ENCODE results near the gene LTC4S. TPM values are rescaled to one million over a fixed set of nuclear protein-coding genes. Genes with fewer than 3 reads are reported as not detected.

LTC4S gene
- total RNA-seq, 1 donor from 2014 or later: 10.9 TPM

GRCh38 chr5:179792612-179793467 lies 946 bp upstream of the LTC4S start:
- H3K27ac ChIP-seq (replicated peaks): peak overlapping the region; percentile 88
- H3K36me3 ChIP-seq: peaks cover 7% of the 10 kb centered on the region
- peak; percentile 51 for DNase-seq
- peaks cover 63% of the 10 kb centered on the region for H3K4me1 ChIP-seq
- H3K9me3 ChIP-seq (replicated peaks): no peaks in the 10 kb centered on the region
- no peak for TF ChIP-seq CTCF (IDR thresholded peaks at IDR 0.05; ENCODE audit: borderline replicate concordance)
- H3K27me3 ChIP-seq (ENCODE audit: low read depth): no peaks in the 10 kb centered on the region
- intact Hi-C loops (cut with micrococcal nuclease): no loop called here
- peak overlapping the region; percentile 80 for H3K4me3 ChIP-seq

- no peak for DNase-seq
- H3K27me3 ChIP-seq (ENCODE audit: low read depth): no peaks in the 10 kb centered on the region
- peak overlapping the region; percentile 88 for H3K27ac ChIP-seq (replicated peaks)
- H3K4me1 ChIP-seq: peaks cover 63% of the 10 kb centered on the region
- no peaks in the 10 kb centered on the region for H3K9me3 ChIP-seq (replicated peaks)
- intact Hi-C loops (cut with micrococcal nuclease): no loop called here
- peaks cover 21% of the 10 kb centered on the region for H3K36me3 ChIP-seq
- peak overlapping the region; percentile 80 for H3K4me3 ChIP-seq
- TF ChIP-seq CTCF (IDR thresholded peaks at IDR 0.05; ENCODE audit: borderline replicate concordance): no peak
Observed at GRCh38 chr5:179794171-179794570, 385 bp downstream of the LTC4S start.

GRCh38 chr5:179794575-179794974 lies 789 bp downstream of the LTC4S start:
- Histone ChIP-seq H3K27me3 (ENCODE audit: low read depth) (no peaks in the 10 kb centered on the region), H3K4me3 (peak overlapping the region; percentile 80), H3K27ac (replicated peaks) (peak overlapping the region; percentile 88), H3K4me1 (peaks cover 63% of the 10 kb centered on the region), H3K9me3 (replicated peaks) (no peaks in the 10 kb centered on the region), H3K36me3 (peaks cover 25% of the 10 kb centered on the region)
- TF ChIP-seq CTCF (IDR thresholded peaks at IDR 0.05; ENCODE audit: borderline replicate concordance): no peak
- intact Hi-C loops (cut with micrococcal nuclease): no loop called here
- DNase-seq: no peak

- Histone ChIP-seq H3K4me1 (peaks cover 63% of the 10 kb centered on the region), H3K36me3 (peaks cover 31% of the 10 kb centered on the region), H3K27ac (replicated peaks) (peak overlapping the region; percentile 88), H3K27me3 (ENCODE audit: low read depth) (no peaks in the 10 kb centered on the region), H3K9me3 (replicated peaks) (no peaks in the 10 kb centered on the region), H3K4me3 (peak overlapping the region; percentile 80)
- no peak for DNase-seq
- TF ChIP-seq CTCF (IDR thresholded peaks at IDR 0.05; ENCODE audit: borderline replicate concordance): no peak
- intact Hi-C loops (cut with micrococcal nuclease): loop anchor here (5.0 kb wide), 1 partner anchor 33 kb away; no protein-coding TSS in a partner anchor
Observed at GRCh38 chr5:179795049-179795862, 1.5 kb downstream of the LTC4S start.
